HL-60/S4 (cell line): Measurements from ENCODE around the gene PSG1.
"Not testable (repeated sequence)": the region's sequence is repeated elsewhere in the genome, so short reads cannot be mapped to it uniquely, and the experiment has no call there.

Experiments used
- in situ Hi-C: fragments of 300-500 bp; cut with MboI; formaldehyde crosslinking; loops from 2 replicates; pipeline ENCODE4 v1.14.3; 2022; ENCODE audit warnings: low sequenced_read_pairs

PSG1 gene

GRCh38 chr19:42831221-42832019 is 48.1 kb downstream of the PSG1 start:
- in situ Hi-C loops = no loop called here

- in situ Hi-C loops = not testable (repeated sequence)
Observed at GRCh38 chr19:42821306-42821977, 58.1 kb downstream of the PSG1 start.

- in situ Hi-C loops = not testable (repeated sequence)
Observed at GRCh38 chr19:42819960-42820650, 59.4 kb downstream of the PSG1 start.

- in situ Hi-C loops = no loop called here
Observed at GRCh38 chr19:42816894-42817293, 62.6 kb downstream of the PSG1 start.
